ENCODE results near the gene EPB41L4A. TPM values are rescaled to one million over a fixed set of nuclear protein-coding genes. Genes with fewer than 3 reads are reported as not detected.

The EPB41L4A gene
- total RNA-seq, 1 experiment from 2014 or later, result 28.6 TPM

- CTCF ChIA-PET, result no interaction called here
- Mint-ChIP-seq H3K27me3 (ENCODE audit: unreplicated experiment) (no peaks in the 10 kb centered on the region), H3K9me3 (ENCODE audit: low read depth, unreplicated experiment) (no peaks in the 10 kb centered on the region), H3K4me3 (ENCODE audit: low read depth, unreplicated experiment) (no peak overlapping the region), H3K27ac (ENCODE audit: unreplicated experiment) (no peak overlapping the region), H3K36me3 (ENCODE audit: insufficient read depth, unreplicated experiment) (no peaks in the 10 kb centered on the region), H3K4me1 (ENCODE audit: low read depth, unreplicated experiment) (no peaks in the 10 kb centered on the region)
- BruUV-seq (replicated peaks), result no TSS peak
- peak; percentile 29 for DNase-seq
- no peak for TF ChIP-seq CTCF (IDR thresholded peaks at IDR 0.05; ENCODE audit: unreplicated experiment)
- intact Hi-C loops (cut with micrococcal nuclease; ENCODE audit: unreplicated experiment), result no loop called here
Measured at GRCh38 chr5:112289465-112289864, 129.6 kb downstream of the EPB41L4A start.

GRCh38 chr5:112283943-112284929, 134.8 kb downstream of the EPB41L4A start:
- Mint-ChIP-seq H3K9me3 (ENCODE audit: low read depth, unreplicated experiment) (no peaks in the 10 kb centered on the region), H3K27ac (ENCODE audit: unreplicated experiment) (no peak overlapping the region), H3K36me3 (ENCODE audit: insufficient read depth, unreplicated experiment) (no peaks in the 10 kb centered on the region), H3K4me1 (ENCODE audit: low read depth, unreplicated experiment) (no peaks in the 10 kb centered on the region), H3K4me3 (ENCODE audit: low read depth, unreplicated experiment) (no peak overlapping the region), H3K27me3 (ENCODE audit: unreplicated experiment) (no peaks in the 10 kb centered on the region)
- DNase-seq, result no peak
- CTCF ChIA-PET, result no interaction called here
- intact Hi-C loops (cut with micrococcal nuclease; ENCODE audit: unreplicated experiment), result no loop called here
- TF ChIP-seq CTCF (IDR thresholded peaks at IDR 0.05; ENCODE audit: unreplicated experiment), result no peak
- BruUV-seq (replicated peaks), result no TSS peak

DNA sequence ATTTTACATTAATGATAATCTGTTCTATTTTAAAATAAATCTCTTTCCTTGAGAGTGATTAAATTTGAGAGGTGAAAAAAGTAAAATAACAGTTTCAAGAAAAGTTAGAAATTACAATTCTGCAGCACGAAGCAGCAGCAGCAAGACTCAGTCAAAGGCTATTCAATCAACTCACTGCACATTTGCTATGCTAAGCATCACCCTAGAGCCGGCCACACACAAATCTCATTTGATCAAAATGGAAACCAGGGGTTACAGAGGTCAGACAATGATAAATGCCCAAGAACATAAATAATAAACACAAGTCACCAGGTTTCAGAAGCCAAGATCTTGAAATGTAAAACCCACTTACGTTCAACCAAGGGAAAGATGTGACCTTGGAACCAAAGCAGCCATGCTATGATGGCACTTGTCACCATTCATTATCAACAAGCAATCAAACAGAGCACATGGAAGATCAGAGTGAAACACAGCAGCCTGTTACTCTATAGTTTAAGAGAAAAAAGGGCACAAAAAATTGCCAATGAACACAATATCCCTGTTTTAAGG, 136.0 kb downstream of the EPB41L4A start:
- CTCF ChIA-PET, result no interaction called here
- no peaks in the 10 kb centered on the region for H3K9me3 Mint-ChIP-seq (ENCODE audit: low read depth, unreplicated experiment)
- H3K4me1 Mint-ChIP-seq (ENCODE audit: low read depth, unreplicated experiment), result no peaks in the 10 kb centered on the region
- no peak for TF ChIP-seq CTCF (IDR thresholded peaks at IDR 0.05; ENCODE audit: unreplicated experiment)
- DNase-seq, result no peak
- no TSS peak for BruUV-seq (replicated peaks)
- H3K36me3 Mint-ChIP-seq (ENCODE audit: insufficient read depth, unreplicated experiment), result no peaks in the 10 kb centered on the region
- no peak overlapping the region for H3K4me3 Mint-ChIP-seq (ENCODE audit: low read depth, unreplicated experiment)
- H3K27ac Mint-ChIP-seq (ENCODE audit: unreplicated experiment), result no peak overlapping the region
- intact Hi-C loops (cut with micrococcal nuclease; ENCODE audit: unreplicated experiment), result no loop called here
- H3K27me3 Mint-ChIP-seq (ENCODE audit: unreplicated experiment), result no peaks in the 10 kb centered on the region

- Mint-ChIP-seq H3K27ac (ENCODE audit: unreplicated experiment) (no peak overlapping the region), H3K4me1 (ENCODE audit: low read depth, unreplicated experiment) (no peaks in the 10 kb centered on the region), H3K4me3 (ENCODE audit: low read depth, unreplicated experiment) (no peak overlapping the region), H3K9me3 (ENCODE audit: low read depth, unreplicated experiment) (no peaks in the 10 kb centered on the region), H3K36me3 (ENCODE audit: insufficient read depth, unreplicated experiment) (no peaks in the 10 kb centered on the region), H3K27me3 (ENCODE audit: unreplicated experiment) (no peaks in the 10 kb centered on the region)
- intact Hi-C loops (cut with micrococcal nuclease; ENCODE audit: unreplicated experiment), result no loop called here
- CTCF ChIA-PET, result no interaction called here
- TF ChIP-seq CTCF (IDR thresholded peaks at IDR 0.05; ENCODE audit: unreplicated experiment), result no peak
- no peak for DNase-seq
- BruUV-seq (replicated peaks), result no TSS peak
Measured at GRCh38 chr5:112279082-112279481, 140.0 kb downstream of the EPB41L4A start.
